ENCODE results near the gene MIEF1.
"Not testable (repeated sequence)": the region's sequence is repeated elsewhere in the genome, so short reads cannot be mapped to it uniquely, and the experiment has no call there.

Gene MIEF1

GRCh38 chr22:39490966-39491680 lies 11.0 kb upstream of the MIEF1 start:
- DNase-seq, result no peak

DNA sequence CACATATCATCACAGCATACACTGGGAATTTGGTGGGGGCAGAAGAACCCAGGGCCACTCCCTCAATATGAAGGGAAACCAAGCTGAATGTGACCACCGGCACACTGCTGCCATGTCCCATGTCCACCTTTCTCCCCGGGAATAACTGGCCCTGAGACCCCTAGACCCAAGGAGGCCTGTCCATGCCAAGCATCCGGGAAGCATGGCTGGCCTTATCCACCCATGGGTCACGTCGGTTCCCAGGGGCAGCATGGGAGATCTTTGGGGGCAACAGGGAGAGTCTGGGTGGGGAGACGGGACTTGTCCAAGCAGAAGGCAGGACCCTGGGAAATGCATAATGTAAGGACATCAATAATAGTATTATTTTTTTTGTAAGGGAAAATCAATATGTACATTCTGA lies 10.4 kb upstream of the MIEF1 start:
- DNase-seq, result no peak

DNA sequence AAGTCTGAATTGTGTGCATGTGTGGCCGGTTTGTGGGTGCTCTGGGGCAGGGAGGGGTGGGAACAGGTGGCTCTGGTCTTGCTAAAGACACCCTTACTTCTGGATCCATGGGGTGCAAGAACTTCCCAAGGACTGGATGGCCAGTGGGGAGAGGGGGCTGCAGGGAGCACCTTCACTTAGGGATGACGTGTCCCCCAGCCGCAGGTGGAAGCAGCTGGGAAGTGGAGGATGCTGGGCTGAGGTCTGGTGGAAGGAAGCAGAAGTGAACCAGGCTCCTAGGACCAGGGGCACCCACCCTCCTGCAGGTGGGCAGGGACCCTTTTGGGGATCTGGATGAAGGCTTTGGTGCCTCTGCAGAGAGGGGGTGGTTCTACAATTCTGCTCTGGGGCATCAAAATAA lies 9.9 kb upstream of the MIEF1 start:
- DNase-seq, result no peak

GRCh38 chr22:39493759-39494158 lies 8.3 kb upstream of the MIEF1 start:
- DNase-seq, result no peak

- no peak for DNase-seq
Observed at GRCh38 chr22:39494471-39495120, 7.5 kb upstream of the MIEF1 start.

DNA sequence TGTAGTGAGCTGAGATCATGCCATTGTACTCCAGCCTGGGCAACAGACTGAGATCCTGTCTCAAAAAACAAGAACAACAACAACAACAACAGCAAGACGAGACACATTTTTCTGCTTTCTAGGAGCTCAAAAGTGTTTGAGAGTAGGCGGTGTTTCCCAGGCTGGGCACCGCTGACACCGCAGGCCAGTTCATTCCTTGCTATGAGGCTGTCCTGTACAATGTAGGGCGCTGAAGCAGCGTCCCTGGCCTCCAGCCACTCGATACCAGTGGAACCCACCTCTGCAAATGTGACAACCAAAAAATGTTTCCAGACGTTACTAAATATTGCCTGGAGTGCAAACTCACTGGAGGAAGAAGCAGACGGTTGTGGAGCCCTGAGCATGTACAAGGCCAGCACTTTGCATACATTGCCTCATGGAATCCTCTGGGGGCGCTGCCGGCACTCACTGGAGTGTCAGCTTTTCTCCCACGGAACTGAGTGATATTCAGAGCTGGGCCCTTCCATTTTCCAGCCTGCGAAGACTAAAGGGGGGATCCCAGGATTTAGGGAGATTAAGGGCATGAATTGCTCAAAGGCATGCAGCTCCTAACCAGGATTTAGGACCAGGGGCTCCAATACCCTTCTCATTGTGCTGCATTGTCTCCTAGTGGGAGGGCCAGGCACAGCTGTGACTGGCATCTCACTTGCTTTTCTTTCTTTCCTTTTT lies 5.8 kb upstream of the MIEF1 start:
- DNase-seq, result peak; percentile 9

DNA sequence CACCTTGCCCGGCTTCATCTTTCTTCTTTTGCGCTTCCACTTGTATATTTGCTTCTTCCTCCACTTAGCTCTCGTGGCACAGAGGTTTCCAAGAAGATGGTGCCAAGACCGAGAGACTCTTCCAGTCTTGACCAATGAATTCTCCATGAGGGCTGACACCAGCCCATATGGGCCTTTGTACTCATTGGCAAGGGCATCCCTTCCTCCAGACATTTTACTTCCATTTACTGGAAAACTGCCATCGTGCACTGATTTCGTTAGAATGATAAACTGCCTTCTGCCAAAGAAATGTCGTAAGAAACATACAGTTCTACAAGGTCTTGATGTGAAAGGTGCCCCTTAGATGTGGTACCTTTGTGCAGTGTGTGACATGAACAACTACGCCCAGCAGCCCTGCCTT lies 4.7 kb upstream of the MIEF1 start:
- DNase-seq, result no peak

- DNase-seq, result no peak
Observed at GRCh38 chr22:39498368-39498767, 3.7 kb upstream of the MIEF1 start.

- no peak for DNase-seq
Observed at GRCh38 chr22:39498802-39499201, 3.3 kb upstream of the MIEF1 start.

DNA sequence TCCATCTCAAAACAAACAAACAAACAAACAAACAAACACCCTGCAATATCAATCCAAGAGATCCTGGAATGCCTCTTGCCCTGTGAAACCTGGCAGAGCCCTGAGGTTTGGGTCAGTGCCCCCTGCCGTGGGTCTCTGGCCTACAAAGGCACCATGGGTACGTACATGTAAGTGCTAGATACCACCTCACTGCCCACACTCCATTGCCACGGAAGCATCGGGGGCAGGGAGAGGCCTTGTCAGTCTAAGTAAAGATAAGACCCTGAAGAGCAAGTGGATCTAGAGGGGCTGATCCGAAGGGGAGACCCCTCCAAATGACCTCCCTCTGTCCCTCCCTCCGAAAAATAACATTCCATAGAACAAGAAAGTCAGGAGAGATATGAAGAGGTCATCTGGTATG lies 2.0 kb upstream of the MIEF1 start:
- DNase-seq, result no peak

DNA sequence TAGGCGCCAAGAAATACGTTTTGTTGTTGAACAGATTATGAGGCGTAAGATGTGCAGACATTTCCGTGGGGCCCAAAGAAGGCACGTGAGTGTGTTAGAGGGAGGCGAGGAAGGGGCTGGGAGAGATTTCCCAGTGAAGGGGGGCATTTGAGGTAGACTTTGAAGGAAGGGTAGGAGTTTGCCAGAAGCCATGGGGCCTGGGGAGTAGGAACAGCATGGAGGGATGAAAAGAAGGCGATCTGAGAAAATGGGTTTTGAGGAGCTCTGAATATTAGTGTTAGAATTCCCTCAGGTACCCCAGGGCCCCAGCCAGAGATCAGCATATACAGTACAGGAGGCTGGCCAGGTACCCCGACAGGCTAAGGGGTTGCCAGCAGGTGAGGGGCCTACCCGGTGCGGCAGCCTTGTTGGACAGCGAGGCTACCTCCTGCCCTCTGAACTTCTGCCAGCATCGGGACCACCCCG lies 414 bp upstream of the MIEF1 start:
- no peak for DNase-seq

DNA sequence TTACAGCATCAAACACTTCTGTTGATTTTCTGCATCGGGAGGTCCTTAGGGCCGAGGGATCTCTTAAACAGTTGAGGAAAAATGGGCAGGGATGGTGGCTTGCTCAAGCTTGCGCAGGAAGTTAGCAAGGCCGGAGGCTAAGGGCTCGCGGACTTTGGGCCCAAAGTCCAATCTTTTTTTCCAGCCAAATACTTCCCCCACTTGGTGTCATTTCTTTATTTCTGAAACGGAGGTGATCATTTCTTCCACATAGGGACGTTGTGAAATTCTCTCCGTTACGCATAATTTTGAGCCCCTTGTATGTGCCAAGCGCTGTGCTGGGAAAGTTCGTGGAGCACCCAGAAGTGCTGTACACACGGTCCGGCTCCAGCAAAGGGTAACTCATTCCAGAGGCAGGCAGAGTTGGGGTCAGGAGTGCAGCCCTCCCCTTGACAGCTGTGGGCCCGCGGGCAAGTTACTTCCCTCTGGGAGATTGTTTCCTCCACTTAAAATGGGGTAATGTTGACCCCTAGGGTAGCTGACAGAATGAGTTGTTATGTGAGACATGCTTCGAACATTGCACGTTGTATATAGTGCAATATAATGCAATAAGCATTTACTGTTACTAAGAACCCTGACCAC lies 809 bp downstream of the MIEF1 start:
- DNase-seq, result no peak

DNA sequence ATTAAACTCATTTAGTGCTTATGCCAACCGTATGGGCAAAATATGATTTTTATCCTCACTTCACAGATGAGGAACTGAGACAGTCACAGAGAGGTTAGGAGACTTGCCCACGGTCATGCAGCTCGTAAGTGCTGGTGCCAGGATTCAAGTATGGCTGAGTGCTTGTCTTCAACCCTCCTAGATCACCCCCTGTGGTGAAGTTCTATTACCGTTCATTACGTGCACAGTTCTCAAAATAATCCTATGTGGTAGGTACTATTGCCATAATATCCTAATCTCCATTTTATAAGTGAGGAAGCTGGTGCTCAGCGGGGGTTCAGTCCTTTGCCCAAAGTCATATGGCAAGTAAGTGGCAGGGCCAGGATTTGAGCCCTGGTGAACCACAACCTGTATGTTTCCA lies 1.5 kb downstream of the MIEF1 start:
- DNase-seq, result no peak

DNA sequence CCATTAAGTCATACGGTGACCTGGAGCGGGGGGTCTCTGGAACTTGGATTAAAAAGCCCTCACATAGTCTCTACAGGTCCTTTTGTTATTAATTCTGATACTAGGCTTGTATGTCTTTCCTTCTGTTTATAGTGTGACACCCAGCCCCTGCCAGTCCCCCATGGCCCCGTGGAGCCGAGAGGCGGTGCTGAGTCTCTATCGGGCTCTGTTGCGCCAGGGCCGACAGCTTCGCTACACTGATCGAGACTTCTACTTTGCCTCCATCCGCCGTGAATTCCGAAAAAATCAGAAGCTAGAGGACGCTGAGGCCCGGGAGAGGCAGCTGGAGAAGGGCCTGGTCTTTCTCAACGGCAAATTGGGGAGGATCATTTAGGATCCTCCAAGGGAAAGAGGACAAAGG lies 2.0 kb downstream of the MIEF1 start:
- no peak for DNase-seq

DNA sequence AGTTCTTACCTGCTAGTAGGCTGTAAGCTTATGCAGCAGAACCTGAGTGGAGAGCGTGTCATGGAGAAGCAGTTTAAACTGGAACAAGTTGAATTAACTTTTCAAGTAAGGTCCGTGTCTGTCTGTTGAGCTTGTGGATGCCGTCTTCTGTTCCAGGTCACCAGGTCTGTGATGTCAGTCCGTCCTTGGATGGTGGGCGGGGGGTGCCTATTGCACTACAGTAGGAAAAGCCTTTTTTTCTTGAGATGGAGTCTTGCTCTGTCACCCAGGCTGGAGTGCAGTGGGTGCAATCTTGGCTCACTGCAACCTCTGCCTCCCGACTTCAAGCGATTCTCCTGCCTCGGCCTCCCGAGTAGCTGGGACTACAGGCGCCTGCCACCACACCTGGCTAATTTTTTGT lies 4.9 kb downstream of the MIEF1 start:
- DNase-seq, result not testable (repeated sequence)

DNA sequence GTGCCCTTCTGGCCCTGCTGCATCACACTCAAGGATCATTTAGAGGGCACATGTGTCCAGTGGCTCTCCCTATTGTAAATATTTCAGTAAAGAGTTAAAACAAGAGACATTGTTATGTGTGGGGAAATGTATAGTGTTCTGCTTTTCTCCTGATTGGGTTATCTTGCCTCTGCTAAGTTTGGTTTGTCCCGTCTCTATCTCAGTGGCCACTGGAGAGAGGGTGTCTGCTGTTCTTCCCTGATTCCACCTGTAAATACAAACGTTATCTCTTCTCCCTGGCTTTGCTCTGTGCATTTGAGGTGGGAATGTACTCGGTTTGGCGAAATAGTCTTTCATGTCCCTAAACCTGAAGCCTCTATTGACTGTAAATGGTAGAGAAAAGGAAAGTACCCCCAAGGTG lies 6.3 kb downstream of the MIEF1 start:
- DNase-seq, result no peak

DNA sequence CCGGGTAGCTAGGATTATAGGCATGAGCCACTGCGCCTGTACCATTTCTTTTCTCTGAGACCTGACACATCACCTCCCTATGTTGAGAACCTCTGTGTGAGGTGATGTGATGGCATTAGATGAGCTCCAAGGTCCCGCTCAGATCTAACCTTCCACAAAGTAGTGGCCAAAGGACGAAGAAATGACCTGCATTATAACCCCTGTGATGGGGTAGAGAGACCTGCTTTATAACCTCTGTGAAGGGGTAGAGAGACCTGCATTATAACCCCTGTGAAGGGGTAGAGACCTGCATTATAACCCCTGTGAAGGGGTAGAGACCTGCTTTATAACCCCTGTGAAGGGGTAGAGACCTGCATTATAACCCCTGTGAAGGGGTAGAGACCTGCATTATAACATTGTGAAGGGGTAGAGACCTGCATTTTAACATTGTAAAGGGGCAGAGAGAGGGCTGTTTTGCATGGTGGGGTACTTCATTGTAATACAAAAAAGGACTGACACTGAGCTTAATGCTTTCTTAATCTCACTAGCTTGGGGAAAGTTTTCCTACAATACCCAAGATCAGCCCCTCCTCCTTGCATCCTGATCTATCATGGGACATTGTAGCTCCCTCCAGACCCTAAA lies 8.5 kb downstream of the MIEF1 start:
- no peak for DNase-seq

GRCh38 chr22:39511226-39511625 lies 9.1 kb downstream of the MIEF1 start:
- DNase-seq, result no peak

GRCh38 chr22:39512026-39512425 lies 9.9 kb downstream of the MIEF1 start:
- DNase-seq, result no peak

GRCh38 chr22:39513791-39514190 lies 11.7 kb downstream of the MIEF1 start:
- no peak for DNase-seq

DNA sequence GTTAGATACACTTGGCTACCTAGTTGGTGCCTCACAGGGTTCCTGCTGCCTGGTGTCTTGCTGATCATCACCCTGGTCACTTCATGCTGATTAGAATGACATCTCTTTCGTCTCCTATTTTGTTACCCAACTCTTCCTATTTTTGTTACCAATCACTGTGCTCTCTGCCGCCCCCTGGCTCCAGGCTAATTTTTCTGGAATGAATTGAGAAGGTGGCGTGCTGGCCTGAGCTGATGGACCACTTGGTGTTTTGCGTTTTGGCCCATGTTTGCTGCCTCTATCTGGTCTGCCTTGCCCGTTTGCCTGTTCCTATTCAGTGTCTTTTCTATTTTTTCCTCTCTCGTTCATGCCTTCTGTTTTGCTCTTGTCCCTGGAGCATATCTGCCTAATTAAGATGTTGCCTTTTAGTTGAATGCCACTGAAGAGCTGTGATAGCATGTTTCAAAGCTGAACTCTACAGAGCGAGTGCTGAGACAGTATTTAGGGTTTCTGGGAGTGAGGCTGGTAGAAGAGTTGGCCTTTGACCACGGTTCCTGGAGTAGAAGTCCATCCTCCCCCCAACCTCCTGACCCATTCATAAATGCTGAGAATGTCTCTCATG lies 12.4 kb downstream of the MIEF1 start:
- DNase-seq, result no peak

- no peak for DNase-seq
Observed at GRCh38 chr22:39515266-39516050, 13.4 kb downstream of the MIEF1 start.
